Measurements from ENCODE around the gene ID2. TPM values are rescaled to one million over a fixed set of nuclear protein-coding genes. Genes with fewer than 3 reads are reported as not detected.

Gene ID2
- total and polyA plus RNA-seq, 2 experiments from 2014 or later, result 612 to 910 TPM

DNA sequence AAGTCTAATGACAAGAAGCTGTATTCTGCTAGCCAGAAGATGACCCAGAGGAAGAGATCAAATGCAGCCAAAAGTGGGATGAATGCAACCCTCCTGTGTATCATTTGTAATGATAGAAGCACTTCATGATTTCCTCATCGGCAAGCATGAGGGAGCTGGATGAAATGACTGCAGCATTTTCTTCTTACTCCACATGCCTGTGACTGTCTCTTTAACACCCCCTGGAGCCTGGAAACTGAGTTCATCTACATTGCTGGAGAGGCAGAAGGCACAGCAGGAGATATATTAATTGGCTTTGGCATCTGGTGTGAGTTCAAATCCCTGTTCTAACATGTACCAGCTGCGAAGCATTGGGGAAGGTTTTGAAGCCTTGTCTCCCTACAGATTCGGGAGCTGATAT, 37.7 kb downstream of the ID2 start:
- WGBS (ENCODE audit: low lambda C conversion rate, missing lambda C conversion rate), result 90% methylated on average over 3 of the region's 3 CpGs
- Histone ChIP-seq H3K79me2 (no peaks in the 10 kb centered on the region), H3K4me1 (ENCODE audit: insufficient read depth) (no peaks in the 10 kb centered on the region), H3K27me3 (no peaks in the 10 kb centered on the region), H3K9me2 (replicated peaks; ENCODE audit: insufficient read depth) (no peaks in the 10 kb centered on the region), H3K9me3 (ENCODE audit: low read depth) (no peaks in the 10 kb centered on the region), H2AFZ (no peak overlapping the region), H3K4me2 (no peak overlapping the region), H3K36me3 (replicated peaks; ENCODE audit: insufficient read depth, low read depth) (no peaks in the 10 kb centered on the region), H3K27ac (no peak overlapping the region), H3K4me3 (no peak overlapping the region), H4K20me1 (ENCODE audit: insufficient read depth, poor library complexity, severe bottlenecking) (no peaks in the 10 kb centered on the region)
- TF ChIP-seq EZH2phosphoT487 (IDR thresholded peaks at IDR 0.05; ENCODE audit: low read depth, severe bottlenecking, unreplicated experiment) (no peak), EZH2 (IDR thresholded peaks at IDR 0.05; ENCODE audit: borderline replicate concordance) (no peak)
- TF ChIP-seq, protein P1, sequence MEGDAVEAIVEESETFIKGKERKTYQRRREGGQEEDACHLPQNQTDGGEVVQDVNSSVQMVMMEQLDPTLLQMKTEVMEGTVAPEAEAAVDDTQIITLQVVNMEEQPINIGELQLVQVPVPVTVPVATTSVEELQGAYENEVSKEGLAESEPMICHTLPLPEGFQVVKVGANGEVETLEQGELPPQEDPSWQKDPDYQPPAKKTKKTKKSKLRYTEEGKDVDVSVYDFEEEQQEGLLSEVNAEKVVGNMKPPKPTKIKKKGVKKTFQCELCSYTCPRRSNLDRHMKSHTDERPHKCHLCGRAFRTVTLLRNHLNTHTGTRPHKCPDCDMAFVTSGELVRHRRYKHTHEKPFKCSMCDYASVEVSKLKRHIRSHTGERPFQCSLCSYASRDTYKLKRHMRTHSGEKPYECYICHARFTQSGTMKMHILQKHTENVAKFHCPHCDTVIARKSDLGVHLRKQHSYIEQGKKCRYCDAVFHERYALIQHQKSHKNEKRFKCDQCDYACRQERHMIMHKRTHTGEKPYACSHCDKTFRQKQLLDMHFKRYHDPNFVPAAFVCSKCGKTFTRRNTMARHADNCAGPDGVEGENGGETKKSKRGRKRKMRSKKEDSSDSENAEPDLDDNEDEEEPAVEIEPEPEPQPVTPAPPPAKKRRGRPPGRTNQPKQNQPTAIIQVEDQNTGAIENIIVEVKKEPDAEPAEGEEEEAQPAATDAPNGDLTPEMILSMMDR (IDR thresholded peaks at IDR 0.05; ENCODE audit: poor library complexity), result no peak
- no peak for DNase-seq (ENCODE audit: low spot score)

DNA sequence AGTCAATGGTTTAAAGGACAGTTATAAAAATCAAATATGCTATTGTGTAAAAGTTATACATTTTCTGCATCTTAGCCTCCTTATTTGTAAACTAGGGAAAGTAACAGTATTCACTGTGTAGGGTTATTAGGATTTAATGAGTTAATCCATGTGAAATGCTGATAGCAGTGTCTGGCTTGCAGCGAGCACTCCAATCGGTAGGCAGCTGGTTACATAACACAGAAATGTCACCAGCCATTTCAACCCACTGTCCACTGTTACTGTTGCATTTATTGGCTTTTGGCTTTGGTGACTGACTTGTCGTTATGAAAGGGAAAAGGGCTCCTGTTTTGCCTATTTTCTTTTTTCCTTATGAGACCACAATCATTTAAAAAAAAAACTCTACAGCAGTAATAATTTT, 38.9 kb downstream of the ID2 start:
- Histone ChIP-seq H3K4me1 (ENCODE audit: insufficient read depth) (no peaks in the 10 kb centered on the region), H3K36me3 (replicated peaks; ENCODE audit: insufficient read depth, low read depth) (no peaks in the 10 kb centered on the region), H4K20me1 (ENCODE audit: insufficient read depth, poor library complexity, severe bottlenecking) (no peaks in the 10 kb centered on the region)

GRCh38 chr2:8721410-8721809, 39.6 kb downstream of the ID2 start:
- no peaks in the 10 kb centered on the region for H3K9me2 ChIP-seq (replicated peaks; ENCODE audit: insufficient read depth)
- no peak overlapping the region for H2AFZ ChIP-seq
- no peak overlapping the region for H3K4me2 ChIP-seq
- H4K20me1 ChIP-seq (ENCODE audit: insufficient read depth, poor library complexity, severe bottlenecking), result no peaks in the 10 kb centered on the region
- H3K79me2 ChIP-seq, result no peaks in the 10 kb centered on the region
- H3K9me3 ChIP-seq (ENCODE audit: low read depth), result no peaks in the 10 kb centered on the region
- no peaks in the 10 kb centered on the region for H3K27me3 ChIP-seq
- no peak for TF ChIP-seq EZH2phosphoT487 (IDR thresholded peaks at IDR 0.05; ENCODE audit: low read depth, severe bottlenecking, unreplicated experiment)
- TF ChIP-seq EZH2 (IDR thresholded peaks at IDR 0.05; ENCODE audit: borderline replicate concordance), result no peak
- TF ChIP-seq, protein P1 (IDR thresholded peaks at IDR 0.05; ENCODE audit: poor library complexity), result no peak
- no peak overlapping the region for H3K27ac ChIP-seq
- 94% methylated on average over 3 of the region's 3 CpGs for WGBS (ENCODE audit: low lambda C conversion rate, missing lambda C conversion rate)
- H3K36me3 ChIP-seq (replicated peaks; ENCODE audit: insufficient read depth, low read depth), result no peaks in the 10 kb centered on the region
- H3K4me1 ChIP-seq (ENCODE audit: insufficient read depth), result no peaks in the 10 kb centered on the region
- DNase-seq (ENCODE audit: low spot score), result no peak
- no peak overlapping the region for H3K4me3 ChIP-seq

More for the DNA sequence above, 38.9 kb downstream of the ID2 start:
- Histone ChIP-seq H3K79me2 (no peaks in the 10 kb centered on the region), H3K27me3 (no peaks in the 10 kb centered on the region), H3K27ac (no peak overlapping the region), H3K4me3 (no peak overlapping the region), H3K4me2 (no peak overlapping the region), H2AFZ (no peak overlapping the region), H3K9me2 (replicated peaks; ENCODE audit: insufficient read depth) (no peaks in the 10 kb centered on the region), H3K9me3 (ENCODE audit: low read depth) (no peaks in the 10 kb centered on the region)
- DNase-seq (ENCODE audit: low spot score), result no peak
- TF ChIP-seq, protein P1 (IDR thresholded peaks at IDR 0.05; ENCODE audit: poor library complexity), result no peak
- TF ChIP-seq EZH2phosphoT487 (IDR thresholded peaks at IDR 0.05; ENCODE audit: low read depth, severe bottlenecking, unreplicated experiment) (no peak), EZH2 (IDR thresholded peaks at IDR 0.05; ENCODE audit: borderline replicate concordance) (no peak)
- 58% methylated on average over 3 of the region's 3 CpGs for WGBS (ENCODE audit: low lambda C conversion rate, missing lambda C conversion rate)

DNA sequence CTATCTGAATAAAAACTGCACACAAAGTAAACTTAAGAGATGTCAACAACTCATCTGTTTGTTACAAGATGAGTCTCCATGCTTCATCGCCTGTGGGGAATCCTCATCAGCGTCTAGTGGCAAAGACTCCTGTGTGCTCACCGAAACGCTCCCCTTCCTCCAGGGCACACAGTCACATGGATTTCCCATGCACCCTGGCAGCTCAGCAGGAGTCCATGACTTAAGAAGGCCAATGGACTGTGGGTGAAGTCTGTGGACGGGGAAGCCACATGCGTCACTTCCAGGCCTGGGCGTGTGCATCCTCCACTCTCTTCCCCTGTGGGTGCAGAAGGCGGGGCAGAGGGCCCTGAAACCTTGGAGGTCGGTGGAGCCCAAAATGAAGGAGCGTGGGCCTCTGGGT, 41.1 kb downstream of the ID2 start:
- Histone ChIP-seq H3K79me2 (no peaks in the 10 kb centered on the region), H3K27ac (no peak overlapping the region), H3K4me3 (no peak overlapping the region), H3K36me3 (replicated peaks; ENCODE audit: insufficient read depth, low read depth) (no peaks in the 10 kb centered on the region), H2AFZ (no peak overlapping the region), H3K4me2 (no peak overlapping the region), H3K4me1 (ENCODE audit: insufficient read depth) (no peaks in the 10 kb centered on the region), H3K9me2 (replicated peaks; ENCODE audit: insufficient read depth) (no peaks in the 10 kb centered on the region), H4K20me1 (ENCODE audit: insufficient read depth, poor library complexity, severe bottlenecking) (no peaks in the 10 kb centered on the region), H3K27me3 (no peaks in the 10 kb centered on the region), H3K9me3 (ENCODE audit: low read depth) (no peaks in the 10 kb centered on the region)
- 97% methylated on average over 10 of the region's 10 CpGs for WGBS (ENCODE audit: low lambda C conversion rate, missing lambda C conversion rate)
- TF ChIP-seq, protein P1 (IDR thresholded peaks at IDR 0.05; ENCODE audit: poor library complexity), result no peak
- no peak for TF ChIP-seq EZH2phosphoT487 (IDR thresholded peaks at IDR 0.05; ENCODE audit: low read depth, severe bottlenecking, unreplicated experiment)
- no peak for TF ChIP-seq EZH2 (IDR thresholded peaks at IDR 0.05; ENCODE audit: borderline replicate concordance)
- DNase-seq (ENCODE audit: low spot score), result no peak
